AG10803 (cell line): ENCODE measurements around the gene TNFAIP2.

Experiments used
- DNase-seq: peaks from one replicate; pipeline ENCODE4 v3.0.0; 2010; ENCODE audit warnings: low read depth
- H3K4me3 ChIP-seq: 2 replicates; pipeline ENCODE4 v1.5.1; 2011; ENCODE audit warnings: mild to moderate bottlenecking, low read length, control low read depth
- CTCF ChIP-seq: conservative IDR thresholded peaks from 2 replicates; pipeline ENCODE4 v1.5.1; 2011; ENCODE audit warnings: mild to moderate bottlenecking, low read length, control low read depth, inconsistent platforms

TNFAIP2 gene

GRCh38 chr14:103142026-103142425, 18.8 kb downstream of the TNFAIP2 start:
- H3K4me3 ChIP-seq, result no peak overlapping the region
- no peak for TF ChIP-seq CTCF
- no peak for DNase-seq

- no peak overlapping the region for H3K4me3 ChIP-seq
- TF ChIP-seq CTCF, result no peak
- peak; percentile 20 for DNase-seq
These were observed 19.6 kb downstream of the TNFAIP2 start for GRCh38 chr14:103142721-103143302.

- no peak overlapping the region for H3K4me3 ChIP-seq
- TF ChIP-seq CTCF, result no peak
- DNase-seq, result peak; percentile 81
These were observed 20.2 kb downstream of the TNFAIP2 start for GRCh38 chr14:103143506-103143905.

GRCh38 chr14:103144085-103144484, 20.8 kb downstream of the TNFAIP2 start:
- TF ChIP-seq CTCF, result no peak
- DNase-seq, result peak; percentile 87
- H3K4me3 ChIP-seq, result no peak overlapping the region

- H3K4me3 ChIP-seq, result no peak overlapping the region
- TF ChIP-seq CTCF, result no peak
- no peak for DNase-seq
These were observed 23.0 kb downstream of the TNFAIP2 start for GRCh38 chr14:103146141-103146709.

GRCh38 chr14:103149351-103150237, 26.3 kb downstream of the TNFAIP2 start:
- TF ChIP-seq CTCF, result no peak
- DNase-seq, result peak; percentile 25

More at GRCh38 chr14:103149351-103150237, 26.3 kb downstream of the TNFAIP2 start:
- H3K4me3 ChIP-seq, result no peak overlapping the region
